Left lung (tissue), 10 donors: ENCODE measurements around the gene MYOCOS. TPM values are rescaled to one million over a fixed set of nuclear protein-coding genes. Genes with fewer than 3 reads are reported as not detected.
A peak's percentile ranks its signal among the peaks of the same experiment; 100 is the strongest.

Source experiments
- ATAC-seq: fragments of 200-7000 bp; cut with Tn5 transposase; one replicate; pipeline ENCODE4 v1.9.1; 2020; ENCODE audit warnings: moderate library complexity
- DNase-seq, 4 donors: peaks; one replicate each; pipeline ENCODE4 v3.0.0-alpha.2; 2013 to 2020
- H3K27ac ChIP-seq, 2 donors: fragments of 200-600 bp; sonication (generic) in 1 of 2; one replicate each; pipeline versions ENCODE4 v1.5.0 to v1.8.0; 2020 to 2021
- H3K27me3 ChIP-seq, 2 donors: fragments of 200-600 bp; sonication (generic) in 1 of 2; one replicate each; pipeline versions ENCODE4 v1.5.0 to v1.8.0; 2020 to 2021
- H3K36me3 ChIP-seq, 2 donors: fragments of 200-600 bp; sonication (generic) in 1 of 2; one replicate each; pipeline versions ENCODE4 v1.5.0 to v1.8.0; 2020 to 2021
- H3K4me1 ChIP-seq, 2 donors: fragments of 200-600 bp; one replicate each; pipeline ENCODE4 v1.8.0; 2021
- H3K4me3 ChIP-seq, 2 donors: fragments of 200-600 bp; sonication (generic) in 1 of 2; one replicate each; pipeline versions ENCODE4 v1.5.0 to v1.8.0; 2020 to 2021; ENCODE audit warnings: mild to moderate bottlenecking in 1 of 2
- H3K9me3 ChIP-seq, 2 donors: fragments of 200-600 bp; sonication (generic) in 1 of 2; one replicate each; pipeline versions ENCODE4 v1.5.0 to v1.8.0; 2020 to 2021
- CTCF ChIP-seq, 2 donors: fragments of 200-600 bp; sonication (generic) in 1 of 2; IDR thresholded peaks; one replicate each; pipeline versions ENCODE4 v1.5.0 to v1.8.0; 2021; ENCODE audit warnings: antibody characterized with exemption in 2 of 2
- intact Hi-C, 2 donors: fragments of 100-400 bp; cut with DNase I; formaldehyde crosslinking; loops; one replicate each; pipeline versions ENCODE4 v1.11.2 to v1.14.2; 2022
- polyA plus RNA-seq, 6 donors: library from polyadenylated mRNA; unstranded; fragments of 120-200 nt; gene quantifications; one replicate each; pipeline ENCODE4 v1.2.1, GENCODE V29; 2013; ENCODE audit not compliant: insufficient read length in 6 of 6
- total RNA-seq, 2 donors: library from RNA; stranded (reverse); fragmentation: NEBNext Ultra II Directional; extraction: Animal tissue kit (Norgen Biotek cat#: 25700); gene quantifications; one replicate each; pipeline ENCODE4 v1.2.1, GENCODE V29; 2021
- donor health status: DM: no; HTN: yes; CAD: no.
- donor health status: DM: no; HTN: no; CAD: no.

Gene MYOCOS
- total and polyA plus RNA-seq, 8 donors = 0.13 to 0.31 (median 0.18) TPM; not detected in 2

- H3K9me3 ChIP-seq = no peaks in the 10 kb centered on the region
- no peak overlapping the region for H3K27ac ChIP-seq
- DNase-seq = no peak
- no peaks in the 10 kb centered on the region for H3K36me3 ChIP-seq
- TF ChIP-seq CTCF (IDR thresholded peaks at IDR 0.05) = no peak
- H3K4me1 ChIP-seq = no peaks in the 10 kb centered on the region
- no peak overlapping the region for H3K4me3 ChIP-seq
- H3K27me3 ChIP-seq = no peaks in the 10 kb centered on the region
- ATAC-seq = no peak
- intact Hi-C loops = no loop called here
Observed at GRCh38 chr1:171666114-171666769, 44.2 kb downstream of the MYOCOS start.

GRCh38 chr1:171668372-171668771, 46.3 kb downstream of the MYOCOS start:
- Histone ChIP-seq H3K9me3 (no peaks in the 10 kb centered on the region), H3K4me3 (no peak overlapping the region), H3K4me1 (no peaks in the 10 kb centered on the region), H3K36me3 (no peaks in the 10 kb centered on the region), H3K27me3 (no peaks in the 10 kb centered on the region), H3K27ac (no peak overlapping the region)
- no peak for DNase-seq
- no peak for ATAC-seq
- intact Hi-C loops = no loop called here
- TF ChIP-seq CTCF (IDR thresholded peaks at IDR 0.05) = no peak

GRCh38 chr1:171670739-171671138, 48.7 kb downstream of the MYOCOS start:
- ATAC-seq (no peak), DNase-seq (peak in 1 of 4 donors; percentile 72)
- H3K36me3 ChIP-seq = no peaks in the 10 kb centered on the region
- H3K4me1 ChIP-seq = no peaks in the 10 kb centered on the region
- no peak overlapping the region for H3K27ac ChIP-seq
- TF ChIP-seq CTCF (IDR thresholded peaks at IDR 0.05) = no peak
- intact Hi-C loops = no loop called here
- no peaks in the 10 kb centered on the region for H3K27me3 ChIP-seq
- H3K9me3 ChIP-seq = no peaks in the 10 kb centered on the region
- no peak overlapping the region for H3K4me3 ChIP-seq

GRCh38 chr1:171674431-171675405, 52.7 kb downstream of the MYOCOS start:
- H3K27ac ChIP-seq = peak overlapping the region in 1 of 2 donors; percentile 18
- no peak overlapping the region for H3K4me3 ChIP-seq
- no peaks in the 10 kb centered on the region for H3K36me3 ChIP-seq
- no peak for DNase-seq
- H3K9me3 ChIP-seq = no peaks in the 10 kb centered on the region
- H3K27me3 ChIP-seq = no peaks in the 10 kb centered on the region
- no peaks in the 10 kb centered on the region for H3K4me1 ChIP-seq
- intact Hi-C loops = no loop called here
- ATAC-seq = no peak
- TF ChIP-seq CTCF (IDR thresholded peaks at IDR 0.05) = no peak

Other genes with a start within 250 kb of the MYOCOS start
- 100 to 1,000 TPM; 120 to 155 TPM for gene PRRC2C, start 136.7 kb upstream of the MYOCOS start, total RNA-seq
- gene PRRC2C, start 136.7 kb upstream of the MYOCOS start, polyA plus RNA-seq = 100 to 1,000 TPM; 116 to 130 (median 123) TPM
- under 1 TPM in 1 of 2 donors, not detected in 1; 0.58 TPM for gene MYOC, start 30.4 kb downstream of the MYOCOS start, total RNA-seq
- gene MYOC, start 30.4 kb downstream of the MYOCOS start, polyA plus RNA-seq = 1 to 10 TPM; 2.8 to 7.8 (median 5.4) TPM
- gene VAMP4, start 119.8 kb downstream of the MYOCOS start, total RNA-seq = 10 to 100 TPM; 14.7 to 18.8 TPM
- 10 to 100 TPM; 17.0 to 19.4 (median 18.6) TPM for gene VAMP4, start 119.8 kb downstream of the MYOCOS start, polyA plus RNA-seq
- 10 to 100 TPM; 25.1 to 28.2 TPM for gene METTL13, start 159.4 kb downstream of the MYOCOS start, total RNA-seq
- 10 to 100 TPM; 30.4 to 39.5 (median 36.8) TPM for gene METTL13, start 159.4 kb downstream of the MYOCOS start, polyA plus RNA-seq
- 1 to 10 TPM; 6.8 to 7.7 TPM for gene DNM3, start 219.3 kb downstream of the MYOCOS start, total RNA-seq
- 1 to 10 TPM; 5.2 to 7.7 (median 5.7) TPM for gene DNM3, start 219.3 kb downstream of the MYOCOS start, polyA plus RNA-seq